Measurements from ENCODE around the gene SH2D6. TPM values are rescaled to one million over a fixed set of nuclear protein-coding genes. Genes with fewer than 3 reads are reported as not detected.

SH2D6 gene
- total RNA-seq, result 0.30 and 0.32 TPM in 2 replicates

DNA sequence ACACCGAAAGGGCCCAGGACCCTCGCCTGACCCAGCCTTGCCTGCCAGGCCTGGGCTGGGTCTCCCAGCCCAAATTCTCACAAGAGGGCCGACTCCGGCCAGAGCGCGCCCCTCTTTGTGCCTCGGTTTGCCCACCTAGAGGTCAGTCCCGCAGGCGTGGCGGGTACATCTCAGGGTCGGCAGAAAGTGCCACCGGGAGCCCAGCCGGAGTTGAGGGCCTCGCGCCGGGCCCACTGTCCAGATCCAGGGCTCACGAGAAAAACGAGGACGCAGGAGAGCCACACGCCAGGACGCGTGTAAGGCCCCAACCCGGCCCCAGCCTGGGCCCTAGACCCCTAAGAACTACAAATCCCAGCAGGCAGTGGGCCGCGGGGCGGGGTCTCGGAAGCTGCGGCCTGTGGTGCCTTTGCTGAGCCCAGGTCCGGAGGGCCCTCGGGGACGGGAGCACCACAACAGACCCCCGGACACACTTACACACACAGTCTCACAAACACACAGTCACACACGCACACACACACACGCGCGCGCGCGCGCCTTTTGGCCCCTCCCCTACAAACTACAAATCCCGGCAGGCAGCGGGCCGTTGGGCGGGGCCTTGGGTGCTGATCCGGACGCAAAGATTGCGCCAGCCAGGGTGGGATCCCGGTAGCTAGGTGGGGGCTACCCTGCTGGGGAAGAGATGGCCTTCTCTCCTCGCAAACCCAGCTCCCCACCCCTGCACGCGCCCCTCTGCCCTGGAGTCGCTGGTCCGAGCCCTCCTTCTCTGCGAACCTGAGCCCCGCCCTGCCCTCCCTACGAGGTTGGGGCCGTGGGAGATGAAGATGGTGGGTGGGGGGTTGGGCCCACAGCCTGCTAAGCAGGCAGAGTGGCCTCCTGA is at the start of gene SH2D6:
Gene SH2D6 (plus strand): TSS at position 583 of the 877 bp plus-strand sequence. CDS start 10,752 bp downstream, outside the sequence.

DNA sequence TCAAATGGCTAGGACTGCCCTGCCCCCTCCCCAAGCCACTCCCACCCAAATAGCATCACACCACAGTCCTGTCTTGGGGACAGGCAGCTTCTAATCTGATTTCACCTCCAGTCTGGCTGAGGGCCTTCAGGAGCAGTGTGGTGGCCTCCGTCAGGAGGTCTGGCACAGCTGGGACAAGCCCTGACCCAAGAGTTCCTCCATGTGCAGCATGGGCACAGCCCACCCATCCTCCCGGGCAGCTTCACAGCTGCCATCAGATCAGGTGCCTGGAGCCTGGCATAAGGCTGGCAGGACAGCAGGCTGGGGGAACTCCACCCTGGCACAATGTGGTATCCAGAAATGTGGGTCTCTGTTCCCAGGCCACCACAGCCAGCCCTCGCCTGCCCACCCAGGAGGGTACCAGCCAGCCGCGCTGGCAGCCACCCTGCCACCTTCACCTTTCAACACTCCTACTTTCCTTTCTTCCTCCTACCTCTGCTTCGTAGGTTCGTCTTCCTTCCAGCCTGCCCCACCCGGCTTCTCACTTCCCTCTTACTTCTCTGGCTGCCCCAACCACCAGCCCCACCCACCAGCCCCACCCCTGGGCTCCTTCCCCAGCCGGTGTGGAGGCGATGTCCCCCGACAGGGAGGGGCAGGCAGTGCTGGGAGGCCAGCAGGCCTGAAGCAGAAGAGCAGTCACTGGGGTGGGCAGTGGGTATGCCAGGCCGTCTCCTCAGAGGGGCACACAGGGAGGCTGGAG is 8.5 kb upstream of the SH2D6 start, which contains the start of gene CAPG:
Gene CAPG (minus strand): TSS at position 522 of the 739 bp plus-strand sequence. CDS start 8,221 bp downstream, outside the sequence.

Other genes with a start within 250 kb of the SH2D6 start
- gene TGOLN2, start 90.7 kb upstream of the SH2D6 start, total RNA-seq, result 95.2 and 110 TPM in 2 replicates
- 43.6 and 54.6 TPM in 2 replicates for gene RETSAT, start 64.2 kb upstream of the SH2D6 start, total RNA-seq
- gene ELMOD3, start 63.9 kb upstream of the SH2D6 start, total RNA-seq, result 10.7 and 14.3 TPM in 2 replicates
- gene CAPG, start 8.3 kb upstream of the SH2D6 start, total RNA-seq, result 39.7 and 40.9 TPM in 2 replicates
- 80.9 and 102 TPM in 2 replicates for gene MAT2A, start 120.5 kb downstream of the SH2D6 start, total RNA-seq
- gene GGCX, start 142.8 kb downstream of the SH2D6 start, total RNA-seq, result 38.0 and 50.6 TPM in 2 replicates
- 34.1 and 83.1 TPM in 2 replicates for gene VAMP8, start 158.9 kb downstream of the SH2D6 start, total RNA-seq
- 80.7 and 81.9 TPM in 2 replicates for gene VAMP5, start 165.7 kb downstream of the SH2D6 start, total RNA-seq
- gene RNF181, start 177.0 kb downstream of the SH2D6 start, total RNA-seq, result 278 and 302 TPM in 2 replicates
- gene TMEM150A, start 184.0 kb downstream of the SH2D6 start, total RNA-seq, result 7.1 and 7.4 TPM in 2 replicates
- 14.9 and 15.3 TPM in 2 replicates for gene C2orf68, start 193.4 kb downstream of the SH2D6 start, total RNA-seq
- gene USP39, start 197.5 kb downstream of the SH2D6 start, total RNA-seq, result 47.7 and 62.0 TPM in 2 replicates
- gene SFTPB, start 249.5 kb downstream of the SH2D6 start, total RNA-seq, result not detected in 2 replicates